Fibroblast of lung (primary cell): ENCODE data around the gene SCUBE1.

ENCODE experiments used
- CTCF ChIP-seq, 2 donors: IDR thresholded peaks in 1 of 2; conservative IDR thresholded peaks in 1 of 2; 1 replicate in 1 of 2; 2 replicates in 1 of 2; pipeline ENCODE4 v1.5.1; 2011 to 2012; ENCODE audit warnings: low read length in 2 of 2, control low read depth in 1 of 2, inconsistent platforms in 1 of 2, low read depth in 1 of 2, mild to moderate bottlenecking in 1 of 2
- EZH2 ChIP-seq: IDR thresholded peaks from 2 replicates; pipeline ENCODE4 v1.5.1; 2012; ENCODE audit warnings: low read length, control low read depth, mild to moderate bottlenecking; ENCODE audit errors: missing control alignments

GRCh38 chr22:43156413-43156812 lies 186.8 kb downstream of the SCUBE1 start:
- TF ChIP-seq CTCF (conservative IDR thresholded peaks at IDR 0.05 in 1 of 2, IDR thresholded peaks at IDR 0.05 in 1 of 2; ENCODE audit: low read depth in 1 of 2, low read length in 2 of 2) (no peak), EZH2 (no peak)
